Measurements from ENCODE around the gene DNAJC2. TPM values are rescaled to one million over a fixed set of nuclear protein-coding genes. Genes with fewer than 3 reads are reported as not detected.
A peak's percentile ranks its signal among the peaks of the same experiment; 100 is the strongest.

Gene DNAJC2
- total and polyA plus RNA-seq, 9 donors = 21.2 to 37.6 (median 31.6) TPM

DNA sequence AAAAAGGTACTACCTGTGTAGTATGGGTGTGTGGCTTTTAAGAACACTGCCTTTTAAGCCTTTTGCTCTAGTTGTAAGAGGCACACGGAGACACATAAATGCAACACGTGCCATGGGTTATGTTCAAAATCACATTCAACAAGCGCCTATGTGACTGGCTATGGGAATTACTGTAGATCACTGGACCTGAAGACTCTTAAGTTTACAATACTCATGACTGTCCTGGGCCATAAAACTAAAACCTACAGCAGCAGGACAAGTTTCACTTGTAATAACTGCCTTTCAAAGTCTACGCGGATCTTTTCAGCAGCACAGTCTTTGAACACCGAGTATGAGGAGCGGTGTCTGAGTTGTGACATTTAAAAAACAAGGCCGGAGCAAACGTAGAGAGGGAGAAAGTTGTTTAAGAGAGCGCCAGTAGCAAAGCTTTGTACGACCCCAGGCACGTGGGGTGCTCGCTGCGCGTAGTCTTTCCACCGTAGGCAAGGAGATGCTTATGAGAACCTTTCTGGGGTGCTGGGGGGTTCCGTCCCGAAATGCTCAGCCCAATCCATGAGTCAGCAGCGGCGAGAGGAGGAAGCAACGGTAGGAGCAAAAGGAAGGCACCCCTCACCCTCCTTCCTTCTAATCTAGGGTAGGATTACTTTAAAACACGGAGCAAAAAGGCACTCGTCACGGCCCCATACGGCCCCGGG, 662 bp downstream of the DNAJC2 start:
- 0% methylated on average over 15 of the region's 26 CpGs for WGBS (ENCODE audit: insufficient coverage)
- Histone ChIP-seq H3K27me3 (ENCODE audit: control insufficient read depth, insufficient read depth, low read length) (no peaks in the 10 kb centered on the region), H3K36me3 (ENCODE audit: control insufficient read depth, insufficient read depth, low read length) (peaks cover 11% of the 10 kb centered on the region), H3K27ac (ENCODE audit: low read length) (peak overlapping the region; percentile 94), H3K9me3 (replicated peaks; ENCODE audit: control insufficient read depth, low read depth, low read length) (no peaks in the 10 kb centered on the region), H3K4me1 (ENCODE audit: control insufficient read depth, insufficient read depth, low read length) (peaks cover 3% of the 10 kb centered on the region), H3K4me3 (ENCODE audit: low read length) (peak overlapping the region; percentile 73)
- DNase-seq = peak; percentile 40

- no peak overlapping the region for H3K27ac ChIP-seq (ENCODE audit: low read length)
- H3K4me1 ChIP-seq (ENCODE audit: control insufficient read depth, insufficient read depth, low read length) = peaks cover 2% of the 10 kb centered on the region
Observed at GRCh38 chr7:103343332-103343731, 1.2 kb downstream of the DNAJC2 start.

GRCh38 chr7:103341466-103341865, 3.1 kb downstream of the DNAJC2 start:
- Histone ChIP-seq H3K36me3 (ENCODE audit: control insufficient read depth, insufficient read depth, low read length) (peaks cover 23% of the 10 kb centered on the region), H3K4me3 (ENCODE audit: low read length) (no peak overlapping the region), H3K27me3 (ENCODE audit: control insufficient read depth, insufficient read depth, low read length) (no peaks in the 10 kb centered on the region), H3K9me3 (replicated peaks; ENCODE audit: control insufficient read depth, low read depth, low read length) (no peaks in the 10 kb centered on the region), H3K4me1 (ENCODE audit: control insufficient read depth, insufficient read depth, low read length) (no peaks in the 10 kb centered on the region), H3K27ac (ENCODE audit: low read length) (no peak overlapping the region)
- WGBS (ENCODE audit: insufficient coverage) = no CpG with 5 or more reads among the region's 2 CpGs
- DNase-seq = no peak

More at GRCh38 chr7:103343332-103343731, 1.2 kb downstream of the DNAJC2 start:
- H3K4me3 ChIP-seq (ENCODE audit: low read length) = peak overlapping the region; percentile 73
- H3K36me3 ChIP-seq (ENCODE audit: control insufficient read depth, insufficient read depth, low read length) = peaks cover 11% of the 10 kb centered on the region
- no peaks in the 10 kb centered on the region for H3K27me3 ChIP-seq (ENCODE audit: control insufficient read depth, insufficient read depth, low read length)
- no peak for DNase-seq
- H3K9me3 ChIP-seq (replicated peaks; ENCODE audit: control insufficient read depth, low read depth, low read length) = no peaks in the 10 kb centered on the region

GRCh38 chr7:103338864-103339263, 5.7 kb downstream of the DNAJC2 start:
- no peaks in the 10 kb centered on the region for H3K9me3 ChIP-seq (replicated peaks; ENCODE audit: control insufficient read depth, low read depth, low read length)
- H3K27ac ChIP-seq (ENCODE audit: low read length) = no peak overlapping the region
- peaks cover 28% of the 10 kb centered on the region for H3K36me3 ChIP-seq (ENCODE audit: control insufficient read depth, insufficient read depth, low read length)
- no peak for DNase-seq
- no CpG with 5 or more reads among the region's 2 CpGs for WGBS (ENCODE audit: insufficient coverage)
- H3K4me3 ChIP-seq (ENCODE audit: low read length) = no peak overlapping the region
- no peaks in the 10 kb centered on the region for H3K27me3 ChIP-seq (ENCODE audit: control insufficient read depth, insufficient read depth, low read length)
- no peaks in the 10 kb centered on the region for H3K4me1 ChIP-seq (ENCODE audit: control insufficient read depth, insufficient read depth, low read length)

DNA sequence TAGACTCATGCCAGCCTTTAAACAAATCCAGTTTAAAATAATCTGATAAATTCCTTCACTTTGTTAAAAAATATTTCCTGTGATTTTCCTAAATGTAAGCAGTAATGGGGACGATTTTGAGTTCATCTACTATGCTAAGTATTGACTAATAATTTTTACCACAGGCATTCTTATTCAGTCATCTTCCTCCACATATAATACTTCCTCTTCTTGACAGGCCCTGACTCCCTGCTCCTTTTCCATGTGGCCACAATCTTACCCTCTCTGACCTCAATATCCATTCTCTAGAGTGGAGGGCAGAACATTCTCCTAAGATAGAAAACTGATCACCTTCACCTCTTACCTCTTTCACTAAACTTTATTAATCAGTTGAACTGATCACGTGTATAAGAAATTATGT, 7.8 kb downstream of the DNAJC2 start:
- no peaks in the 10 kb centered on the region for H3K9me3 ChIP-seq (replicated peaks; ENCODE audit: control insufficient read depth, low read depth, low read length)
- no peak for DNase-seq
- no peaks in the 10 kb centered on the region for H3K27me3 ChIP-seq (ENCODE audit: control insufficient read depth, insufficient read depth, low read length)
- H3K36me3 ChIP-seq (ENCODE audit: control insufficient read depth, insufficient read depth, low read length) = peaks cover 28% of the 10 kb centered on the region
- no peak overlapping the region for H3K4me3 ChIP-seq (ENCODE audit: low read length)
- no peaks in the 10 kb centered on the region for H3K4me1 ChIP-seq (ENCODE audit: control insufficient read depth, insufficient read depth, low read length)
- no CpG with 5 or more reads among the region's 2 CpGs for WGBS (ENCODE audit: insufficient coverage)
- H3K27ac ChIP-seq (ENCODE audit: low read length) = no peak overlapping the region

GRCh38 chr7:103325744-103326143, 18.8 kb downstream of the DNAJC2 start:
- 100% methylated on average over 2 of the region's 8 CpGs for WGBS (ENCODE audit: insufficient coverage)
- no peaks in the 10 kb centered on the region for H3K4me1 ChIP-seq (ENCODE audit: control insufficient read depth, insufficient read depth, low read length)
- no peaks in the 10 kb centered on the region for H3K9me3 ChIP-seq (replicated peaks; ENCODE audit: control insufficient read depth, low read depth, low read length)
- H3K27me3 ChIP-seq (ENCODE audit: control insufficient read depth, insufficient read depth, low read length) = no peaks in the 10 kb centered on the region
- no peak for DNase-seq
- H3K27ac ChIP-seq (ENCODE audit: low read length) = no peak overlapping the region
- H3K36me3 ChIP-seq (ENCODE audit: control insufficient read depth, insufficient read depth, low read length) = peaks cover 34% of the 10 kb centered on the region
- no peak overlapping the region for H3K4me3 ChIP-seq (ENCODE audit: low read length)

GRCh38 chr7:103317009-103317408, 27.6 kb downstream of the DNAJC2 start:
- DNase-seq = no peak
- Histone ChIP-seq H3K4me1 (ENCODE audit: control insufficient read depth, insufficient read depth, low read length) (no peaks in the 10 kb centered on the region), H3K4me3 (ENCODE audit: low read length) (no peak overlapping the region), H3K36me3 (ENCODE audit: control insufficient read depth, insufficient read depth, low read length) (peaks cover 50% of the 10 kb centered on the region), H3K27me3 (ENCODE audit: control insufficient read depth, insufficient read depth, low read length) (no peaks in the 10 kb centered on the region), H3K9me3 (replicated peaks; ENCODE audit: control insufficient read depth, low read depth, low read length) (no peaks in the 10 kb centered on the region), H3K27ac (ENCODE audit: low read length) (no peak overlapping the region)

DNA sequence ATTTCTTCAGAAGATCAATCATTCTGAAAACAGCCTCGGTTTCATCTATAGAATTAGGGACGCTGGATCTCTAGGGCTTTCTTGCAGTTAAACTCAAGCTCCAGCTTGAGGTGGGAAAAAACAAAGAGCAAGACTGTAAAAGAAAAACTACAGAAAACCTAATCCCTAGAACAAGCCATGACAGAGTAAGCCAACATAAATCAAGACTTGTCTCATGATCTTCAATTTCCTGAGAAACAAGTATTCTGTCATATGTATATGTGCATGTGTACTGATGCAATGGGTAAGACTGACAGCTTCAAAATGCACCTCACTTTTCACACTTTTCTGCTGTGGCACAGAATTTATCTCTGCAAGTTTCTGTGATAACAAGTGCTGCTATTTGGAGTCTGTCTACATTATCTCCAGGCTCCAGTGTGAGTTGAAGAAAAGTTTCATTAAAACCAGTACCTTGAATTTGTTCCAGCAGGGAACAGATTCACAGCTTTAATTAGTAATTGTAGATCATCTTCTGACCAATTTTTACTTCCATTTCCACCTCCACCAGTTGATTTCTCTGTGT, 28.1 kb downstream of the DNAJC2 start:
- no CpG with 5 or more reads among the region's 2 CpGs for WGBS (ENCODE audit: insufficient coverage)
- H3K4me3 ChIP-seq (ENCODE audit: low read length) = no peak overlapping the region
- H3K27ac ChIP-seq (ENCODE audit: low read length) = no peak overlapping the region
- H3K9me3 ChIP-seq (replicated peaks; ENCODE audit: control insufficient read depth, low read depth, low read length) = no peaks in the 10 kb centered on the region
- no peaks in the 10 kb centered on the region for H3K27me3 ChIP-seq (ENCODE audit: control insufficient read depth, insufficient read depth, low read length)
- H3K4me1 ChIP-seq (ENCODE audit: control insufficient read depth, insufficient read depth, low read length) = no peaks in the 10 kb centered on the region
- no peak for DNase-seq
- peaks cover 47% of the 10 kb centered on the region for H3K36me3 ChIP-seq (ENCODE audit: control insufficient read depth, insufficient read depth, low read length)

DNA sequence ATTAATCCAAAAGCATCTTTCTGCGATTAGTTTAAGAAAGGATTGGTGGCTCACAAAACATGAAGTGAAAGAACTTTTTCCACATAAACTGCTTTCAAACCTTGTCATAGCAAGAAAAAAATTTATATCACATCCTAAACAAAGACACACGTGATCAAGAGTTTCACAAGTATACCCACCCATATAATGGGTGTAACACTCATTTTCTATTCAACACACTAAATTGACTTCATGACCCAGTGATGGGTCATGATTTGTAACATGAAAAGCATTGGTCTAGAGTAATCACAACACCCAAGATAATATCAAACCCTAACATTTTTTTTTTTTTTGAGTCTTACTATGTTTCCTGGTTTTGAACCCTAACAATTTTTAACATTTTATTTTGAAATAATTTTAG, 29.7 kb downstream of the DNAJC2 start:
- Histone ChIP-seq H3K27ac (ENCODE audit: low read length) (no peak overlapping the region), H3K4me1 (ENCODE audit: control insufficient read depth, insufficient read depth, low read length) (no peaks in the 10 kb centered on the region), H3K36me3 (ENCODE audit: control insufficient read depth, insufficient read depth, low read length) (peaks cover 42% of the 10 kb centered on the region), H3K27me3 (ENCODE audit: control insufficient read depth, insufficient read depth, low read length) (no peaks in the 10 kb centered on the region), H3K4me3 (ENCODE audit: low read length) (no peak overlapping the region), H3K9me3 (replicated peaks; ENCODE audit: control insufficient read depth, low read depth, low read length) (no peaks in the 10 kb centered on the region)
- no CpG with 5 or more reads among the region's 2 CpGs for WGBS (ENCODE audit: insufficient coverage)
- DNase-seq = no peak

DNA sequence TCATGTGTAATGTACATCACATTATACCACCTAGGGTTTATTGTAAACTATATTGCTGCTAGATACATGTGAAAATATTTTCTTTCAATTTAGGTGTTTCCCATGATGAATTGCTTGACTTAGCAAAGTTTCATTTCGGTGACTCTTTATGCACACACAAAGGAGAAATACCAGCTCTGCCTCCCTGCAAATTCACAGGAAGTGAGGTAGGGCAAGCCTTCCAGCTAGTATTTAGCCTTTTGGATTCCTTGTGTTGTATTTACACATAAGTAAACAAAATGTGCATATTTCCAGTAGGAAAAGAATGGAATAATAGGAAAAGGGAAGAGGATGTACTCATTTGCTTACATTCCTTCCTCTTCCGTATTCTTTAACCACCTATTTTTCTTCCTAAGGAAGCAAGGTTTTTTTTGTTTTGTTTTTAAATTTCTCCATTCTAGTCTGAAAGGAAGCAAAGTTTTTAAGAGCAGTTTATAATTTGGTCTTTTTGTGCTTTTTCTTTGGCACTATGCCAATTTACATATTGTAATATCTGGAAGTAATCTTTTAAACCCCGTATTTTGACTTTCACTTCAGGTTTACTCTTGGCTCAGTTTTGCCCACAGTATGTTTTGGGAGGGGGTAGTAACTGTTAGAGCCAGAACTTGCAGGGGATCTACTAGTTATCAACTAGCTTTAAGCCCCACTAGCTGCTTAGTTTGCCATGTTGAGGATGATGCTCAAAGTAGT, 36.9 kb downstream of the DNAJC2 start:
- Histone ChIP-seq H3K36me3 (ENCODE audit: control insufficient read depth, insufficient read depth, low read length) (peaks cover 44% of the 10 kb centered on the region), H3K4me1 (ENCODE audit: control insufficient read depth, insufficient read depth, low read length) (no peaks in the 10 kb centered on the region), H3K27me3 (ENCODE audit: control insufficient read depth, insufficient read depth, low read length) (no peaks in the 10 kb centered on the region), H3K27ac (ENCODE audit: low read length) (peak overlapping the region; percentile 8), H3K4me3 (ENCODE audit: low read length) (no peak overlapping the region), H3K9me3 (replicated peaks; ENCODE audit: control insufficient read depth, low read depth, low read length) (no peaks in the 10 kb centered on the region)
- no peak for DNase-seq
- WGBS (ENCODE audit: insufficient coverage) = no CpG with 5 or more reads among the region's 3 CpGs
